Islet precursor cell (in vitro differentiated cells): ENCODE results near the gene IFT20.
A peak's percentile ranks its signal among the peaks of the same experiment; 100 is the strongest.
"Not testable (repeated sequence)": the region's sequence is repeated elsewhere in the genome, so short reads cannot be mapped to it uniquely, and the experiment has no call there.

Experiments
- DNase-seq: peaks from one replicate; pipeline ENCODE4 v3.0.0-alpha.2; 2018

IFT20 gene

GRCh38 chr17:28363776-28364650 lies 28.7 kb upstream of the IFT20 start:
- peak; percentile 51 for DNase-seq

- DNase-seq, result no peak
Measured at GRCh38 chr17:28363186-28363585, 27.9 kb upstream of the IFT20 start.

DNA sequence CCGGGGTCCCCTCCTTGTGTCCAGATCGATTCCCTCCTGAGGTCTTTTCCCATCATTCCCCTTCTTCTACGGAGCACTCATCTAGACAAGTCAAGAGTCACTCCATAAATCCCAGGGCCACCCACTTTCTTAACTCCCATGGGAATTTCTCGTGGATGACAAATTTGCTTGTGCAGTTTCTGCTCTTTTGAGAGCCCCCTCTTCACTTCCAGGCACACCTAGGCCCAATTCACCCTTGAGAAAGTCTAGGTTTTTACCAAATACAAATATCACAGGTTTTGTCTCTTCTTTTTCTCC lies 22.6 kb upstream of the IFT20 start:
- DNase-seq, result no peak

GRCh38 chr17:28357061-28357900 lies 22.0 kb upstream of the IFT20 start, which contains the start of gene POLDIP2:
Gene POLDIP2, minus strand, starts transcription at chr17:28357527. Its CDS starts 79 bp downstream, at chr17:28357448.
- peak; percentile 99 for DNase-seq

DNA sequence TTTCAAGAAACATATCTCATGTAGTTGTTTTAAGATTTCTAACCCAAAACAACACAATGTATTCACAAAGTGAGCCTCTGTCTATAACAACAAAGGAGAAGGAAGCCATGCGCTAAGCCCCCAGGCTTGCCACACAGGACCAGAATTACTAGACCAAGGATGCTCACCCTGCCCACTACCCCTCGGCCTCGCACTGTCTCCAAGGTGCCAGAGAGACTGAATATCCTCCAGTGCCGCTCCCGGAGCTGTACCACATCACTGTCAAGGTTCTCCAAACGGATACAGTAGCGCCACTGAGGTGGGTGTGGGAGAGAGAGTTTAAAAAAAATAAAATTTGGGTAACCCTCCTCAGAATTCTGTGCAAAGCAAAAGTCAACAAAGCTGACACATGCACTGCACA lies 15.0 kb upstream of the IFT20 start:
- DNase-seq, result no peak

DNA sequence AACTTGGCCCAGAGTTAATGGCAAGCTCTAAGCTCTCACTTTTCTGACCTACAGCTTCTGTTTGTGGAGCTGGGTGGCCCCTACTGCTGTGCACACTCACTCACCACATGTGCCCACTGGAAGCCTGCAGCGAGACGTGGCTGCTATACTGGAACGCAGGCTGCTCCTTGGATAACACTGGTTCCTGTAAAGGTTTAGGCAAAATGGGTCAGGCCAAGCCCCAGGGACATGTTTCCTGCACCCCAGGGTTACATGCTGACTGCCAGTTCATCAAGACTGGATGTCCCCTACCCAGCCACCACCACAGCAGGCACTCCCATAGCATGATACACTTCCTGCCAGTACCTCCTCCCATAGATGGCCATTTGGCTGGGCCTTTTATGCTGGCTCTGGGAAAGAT lies 13.7 kb upstream of the IFT20 start:
- DNase-seq, result peak; percentile 52

- DNase-seq, result peak; percentile 87
Measured at GRCh38 chr17:28347261-28347891, 12.1 kb upstream of the IFT20 start.

DNA sequence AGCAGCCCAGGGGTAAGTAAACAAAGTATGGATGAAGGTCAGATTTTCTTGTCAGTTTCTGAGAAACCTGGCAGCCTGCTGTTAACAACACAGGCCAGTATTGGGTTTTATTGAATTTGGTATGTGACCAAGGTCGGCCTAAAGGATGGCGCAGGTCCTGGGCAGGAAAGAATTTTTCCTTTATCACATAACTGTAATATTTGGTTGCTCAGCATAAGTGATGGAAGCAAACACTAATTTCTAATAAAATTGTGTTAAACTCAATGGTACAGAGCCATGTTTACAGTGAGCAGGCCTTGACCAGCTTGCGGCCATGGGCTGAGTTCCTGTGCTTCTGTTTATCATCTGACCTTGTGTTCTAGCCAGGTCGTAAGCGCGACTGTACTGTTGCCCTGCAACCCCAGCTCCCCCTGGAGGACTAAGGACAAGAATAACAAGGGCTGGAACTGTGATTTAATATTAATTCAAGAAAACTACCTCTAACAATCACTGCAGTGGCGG lies 11.5 kb upstream of the IFT20 start:
- peak; percentile 74 for DNase-seq

GRCh38 chr17:28346199-28346580 lies 10.9 kb upstream of the IFT20 start:
- DNase-seq, result peak; percentile 45

- DNase-seq, result peak; percentile 53
Measured at GRCh38 chr17:28345419-28346198, 10.3 kb upstream of the IFT20 start.

DNA sequence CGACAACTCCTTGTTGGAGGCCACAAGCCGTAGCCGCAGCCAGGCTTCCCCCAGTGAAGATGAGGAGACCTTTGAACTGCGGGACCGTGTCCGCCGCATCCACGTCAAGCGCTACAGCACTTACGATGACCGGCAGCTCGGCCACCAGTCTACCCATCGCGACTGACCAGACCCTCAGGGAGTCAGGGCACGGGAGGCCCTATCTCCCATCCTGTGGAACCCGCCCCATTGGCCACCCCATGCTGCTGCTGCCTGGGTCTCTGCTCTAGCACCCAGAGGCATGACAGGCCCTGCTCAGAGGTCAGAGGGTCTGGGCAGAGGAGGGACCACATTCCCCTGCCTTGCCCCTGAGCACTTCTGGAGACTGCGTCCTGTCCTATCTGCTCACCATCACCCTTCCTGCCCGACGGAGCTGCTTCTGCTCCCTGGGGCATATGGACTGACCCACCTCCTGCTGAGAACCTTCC lies 9.2 kb upstream of the IFT20 start:
- peak; percentile 56 for DNase-seq

GRCh38 chr17:28344011-28344410 lies 8.7 kb upstream of the IFT20 start:
- no peak for DNase-seq

- DNase-seq, result peak; percentile 49
Measured at GRCh38 chr17:28343491-28343932, 8.2 kb upstream of the IFT20 start.

GRCh38 chr17:28342313-28342712 lies 7.0 kb upstream of the IFT20 start:
- peak; percentile 39 for DNase-seq

DNA sequence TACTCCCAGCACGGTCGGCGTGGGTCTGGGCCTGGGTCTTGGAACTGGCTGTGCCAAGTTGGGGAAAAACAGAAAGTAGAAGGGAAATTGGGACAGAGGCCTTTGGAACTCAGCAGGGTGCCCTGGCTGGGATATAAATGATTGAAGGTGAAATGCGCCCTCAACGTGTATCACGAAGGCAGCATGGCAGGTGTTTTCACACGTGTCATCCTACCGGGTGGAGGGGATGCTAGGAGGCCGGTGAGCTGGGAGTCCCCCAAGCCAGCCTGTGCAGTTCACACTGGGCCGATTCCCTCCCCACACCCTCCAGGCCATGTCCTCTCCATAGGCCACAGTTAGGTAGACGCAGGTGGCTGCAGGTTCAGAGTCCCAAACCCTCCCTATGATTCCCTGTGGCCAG lies 6.2 kb upstream of the IFT20 start:
- DNase-seq, result no peak

- DNase-seq, result no peak
Measured at GRCh38 chr17:28340374-28340773, 5.1 kb upstream of the IFT20 start.

- DNase-seq, result no peak
Measured at GRCh38 chr17:28339431-28339830, 4.2 kb upstream of the IFT20 start.

DNA sequence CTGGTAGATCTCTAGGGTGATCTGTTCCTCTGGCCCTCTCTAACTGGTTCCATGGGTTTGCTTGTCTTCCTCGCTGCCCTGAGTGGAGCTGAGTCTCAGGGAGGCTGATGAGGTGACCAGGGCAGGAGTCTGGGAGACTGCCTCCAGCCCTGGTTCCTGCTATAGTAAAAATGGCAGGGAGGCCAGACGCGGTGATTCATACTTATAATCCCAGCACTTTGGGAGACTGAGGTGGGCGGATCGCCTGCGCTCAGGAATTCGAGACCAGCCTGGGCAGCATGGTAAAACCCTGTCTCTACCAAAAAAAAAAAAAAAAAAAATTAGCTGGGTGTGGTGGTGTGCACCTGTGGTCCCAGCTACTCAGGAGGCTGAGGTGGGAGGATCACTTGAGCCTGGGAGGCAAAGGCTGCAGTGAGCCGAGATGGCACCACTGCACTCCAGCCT lies 3.5 kb upstream of the IFT20 start:
- not testable (repeated sequence) for DNase-seq

DNA sequence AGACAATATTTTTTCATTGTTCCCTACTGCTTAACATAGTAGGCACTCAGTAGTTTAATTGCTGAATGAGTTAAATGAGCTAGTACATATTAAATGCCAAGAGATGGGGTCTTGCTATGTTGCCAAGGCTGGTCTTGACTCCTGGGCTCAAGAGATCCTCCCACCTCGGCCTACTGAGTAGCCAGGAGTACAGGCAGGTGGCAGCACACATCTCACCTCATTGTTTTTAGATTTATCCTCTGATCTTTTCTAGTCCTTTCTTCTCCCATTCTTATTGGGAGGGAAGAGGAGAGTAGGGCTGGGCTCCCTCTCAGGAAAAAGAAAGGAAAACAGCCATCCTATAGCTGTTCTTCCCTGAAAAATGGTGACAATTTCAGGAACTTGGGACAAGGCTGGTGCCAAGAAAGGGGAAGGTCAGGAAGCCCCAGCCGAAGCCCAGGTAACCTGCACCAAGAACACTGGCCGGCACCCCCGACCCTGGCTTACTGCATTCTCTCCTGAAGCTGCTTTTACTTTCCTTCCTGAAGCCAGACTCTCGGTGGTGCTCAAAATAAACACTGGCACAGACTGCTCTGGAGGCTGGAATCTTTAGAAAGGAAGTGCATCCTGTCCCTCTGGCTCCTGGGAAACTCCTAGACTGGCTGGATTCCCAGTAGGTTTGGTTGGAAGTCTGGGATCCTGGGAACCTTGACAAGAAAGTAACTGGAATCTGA lies 2.9 kb upstream of the IFT20 start:
- peak; percentile 79 for DNase-seq

- peak; percentile 97 for DNase-seq
Measured at GRCh38 chr17:28335959-28336871, 943 bp upstream of the IFT20 start.
